Body of pancreas (tissue), 4 donors: ENCODE data around the gene THEMIS.

Experiments
- CTCF ChIP-seq, 7 experiments: fragments of 450-650 bp in 4 of 7; fragments of 200-600 bp in 3 of 7; sonication (generic) in 3 of 7; IDR thresholded peaks; one replicate each; pipeline ENCODE4 v1.5.1; 2016 to 2019; ENCODE audit warnings: antibody characterized with exemption in 7 of 7
- POLR2A ChIP-seq, 3 donors: fragments of 450-650 bp; IDR thresholded peaks; one replicate each; pipeline ENCODE4 v1.6.1; 2016; ENCODE audit warnings: antibody characterized with exemption in 3 of 3, mild to moderate bottlenecking in 2 of 3

GRCh38 chr6:127834136-127834535, 66.7 kb downstream of the THEMIS start:
- no peak for TF ChIP-seq POLR2A (IDR thresholded peaks at IDR 0.05)
- TF ChIP-seq CTCF (IDR thresholded peaks at IDR 0.05) = no peak
